ENCODE results near the gene SSTR3.

DNA sequence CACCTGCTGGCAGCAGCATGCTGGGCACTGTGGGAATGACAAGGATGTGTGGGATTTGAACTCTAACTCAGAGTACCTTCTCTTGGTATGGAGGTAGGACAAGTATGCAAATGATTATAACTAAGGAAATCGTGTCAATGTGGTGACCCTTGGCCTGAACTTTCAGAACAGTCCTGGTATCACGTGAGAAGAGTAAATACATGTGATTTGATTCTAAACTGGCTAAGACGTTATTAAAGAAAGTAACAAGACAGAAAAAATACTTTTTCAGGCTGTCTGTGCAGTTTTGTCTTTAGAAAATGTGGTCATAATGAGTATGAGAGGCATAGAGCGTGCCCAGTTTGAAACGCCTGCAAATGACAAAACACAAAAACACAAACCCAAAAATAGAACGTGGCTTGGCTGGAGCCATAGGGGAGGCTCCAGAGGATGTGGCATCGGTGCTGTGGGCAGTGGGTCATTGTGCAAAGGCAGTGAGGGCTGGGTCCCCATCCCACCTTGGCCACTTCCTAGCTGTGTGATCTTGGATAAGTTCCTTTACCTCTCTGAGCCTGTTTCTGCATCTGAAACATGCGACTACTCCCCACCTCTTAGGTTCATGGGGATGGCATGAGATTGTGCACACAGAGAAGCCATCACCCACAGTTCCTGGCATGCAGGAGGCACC is 44.2 kb downstream of the SSTR3 start:
- TF ChIP-seq, protein P1, sequence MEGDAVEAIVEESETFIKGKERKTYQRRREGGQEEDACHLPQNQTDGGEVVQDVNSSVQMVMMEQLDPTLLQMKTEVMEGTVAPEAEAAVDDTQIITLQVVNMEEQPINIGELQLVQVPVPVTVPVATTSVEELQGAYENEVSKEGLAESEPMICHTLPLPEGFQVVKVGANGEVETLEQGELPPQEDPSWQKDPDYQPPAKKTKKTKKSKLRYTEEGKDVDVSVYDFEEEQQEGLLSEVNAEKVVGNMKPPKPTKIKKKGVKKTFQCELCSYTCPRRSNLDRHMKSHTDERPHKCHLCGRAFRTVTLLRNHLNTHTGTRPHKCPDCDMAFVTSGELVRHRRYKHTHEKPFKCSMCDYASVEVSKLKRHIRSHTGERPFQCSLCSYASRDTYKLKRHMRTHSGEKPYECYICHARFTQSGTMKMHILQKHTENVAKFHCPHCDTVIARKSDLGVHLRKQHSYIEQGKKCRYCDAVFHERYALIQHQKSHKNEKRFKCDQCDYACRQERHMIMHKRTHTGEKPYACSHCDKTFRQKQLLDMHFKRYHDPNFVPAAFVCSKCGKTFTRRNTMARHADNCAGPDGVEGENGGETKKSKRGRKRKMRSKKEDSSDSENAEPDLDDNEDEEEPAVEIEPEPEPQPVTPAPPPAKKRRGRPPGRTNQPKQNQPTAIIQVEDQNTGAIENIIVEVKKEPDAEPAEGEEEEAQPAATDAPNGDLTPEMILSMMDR (IDR thresholded peaks at IDR 0.05; ENCODE audit: low read length), result no peak
- TF ChIP-seq EZH2 (IDR thresholded peaks at IDR 0.05; ENCODE audit: borderline replicate concordance, low read length), result no peak
